Muscle of leg (tissue), 11 donors: ENCODE data around the gene RPL31. TPM values are rescaled to one million over a fixed set of nuclear protein-coding genes. Genes with fewer than 3 reads are reported as not detected.

Source experiments
- DNase-seq: peaks from one replicate; pipeline ENCODE4 v3.0.0; 2013
- H3K27ac ChIP-seq: one replicate; pipeline ENCODE4 v1.5.1; 2013; ENCODE audit warnings: mild to moderate bottlenecking, low read length, control low read depth
- H3K27me3 ChIP-seq: one replicate; pipeline ENCODE4 v1.6.1; 2013; ENCODE audit warnings: low read length; ENCODE audit not compliant: control insufficient read depth, insufficient read depth
- H3K36me3 ChIP-seq: one replicate; pipeline ENCODE4 v1.6.1; 2013; ENCODE audit warnings: low read length; ENCODE audit not compliant: control insufficient read depth, insufficient read depth
- H3K4me1 ChIP-seq: one replicate; pipeline ENCODE4 v1.6.1; 2013; ENCODE audit warnings: low read length; ENCODE audit not compliant: control insufficient read depth, insufficient read depth
- H3K4me3 ChIP-seq: one replicate; pipeline ENCODE4 v1.5.1; 2013; ENCODE audit warnings: low read length, control low read depth
- H3K9me3 ChIP-seq: replicated peaks from 2 replicates; pipeline ENCODE4 v1.6.1; 2013; ENCODE audit warnings: low read depth, low read length; ENCODE audit not compliant: control insufficient read depth
- WGBS: methylation state at CpG from one replicate; pipeline ENCODE4 v1.1.5; 2013; ENCODE audit warnings: missing lambda C conversion rate; ENCODE audit not compliant: insufficient coverage; 5-methylcytosine and 5-hydroxymethylcytosine counted together
- polyA plus RNA-seq, 8 donors: library from polyadenylated mRNA; unstranded; fragments of 120-200 nt; gene quantifications; one replicate each; pipeline versions ENCODE4 v1.2.1 to v1.2.3, GENCODE V29; 2013; ENCODE audit warnings: inconsistent platforms in 1 of 8, low replicate concordance in 1 of 8; ENCODE audit not compliant: insufficient read length in 8 of 8, insufficient read depth in 1 of 8
- total RNA-seq: library from RNA; stranded (reverse); fragments of 120-200 nt; gene quantifications from one replicate; pipeline ENCODE4 v1.2.4, GENCODE V29; 2013

Gene RPL31
- total and polyA plus RNA-seq, 9 donors, result 3,265 to 5,883 (median 3,883) TPM

- WGBS, result 92% methylated on average over 4 of the region's 8 CpGs
- Histone ChIP-seq H3K36me3 (no peaks in the 10 kb centered on the region), H3K9me3 (no peaks in the 10 kb centered on the region), H3K27ac (no peak overlapping the region), H3K4me1 (no peaks in the 10 kb centered on the region), H3K27me3 (no peaks in the 10 kb centered on the region), H3K4me3 (no peak overlapping the region)
- DNase-seq, result no peak
Measured at GRCh38 chr2:100988630-100989417, 13.3 kb upstream of the RPL31 start.

- Histone ChIP-seq H3K27me3 (no peaks in the 10 kb centered on the region), H3K27ac (no peak overlapping the region), H3K4me1 (no peaks in the 10 kb centered on the region), H3K9me3 (no peaks in the 10 kb centered on the region), H3K36me3 (no peaks in the 10 kb centered on the region), H3K4me3 (no peak overlapping the region)
- no peak for DNase-seq
- WGBS, result 94% methylated on average over 3 of the region's 3 CpGs
Measured at GRCh38 chr2:100989666-100990065, 12.4 kb upstream of the RPL31 start.

GRCh38 chr2:100990166-100990565 is 11.9 kb upstream of the RPL31 start:
- no peak overlapping the region for H3K4me3 ChIP-seq
- no peak overlapping the region for H3K27ac ChIP-seq
- H3K4me1 ChIP-seq, result no peaks in the 10 kb centered on the region
- 92% methylated on average over 9 of the region's 9 CpGs for WGBS
- H3K9me3 ChIP-seq, result no peaks in the 10 kb centered on the region
- DNase-seq, result no peak
- no peaks in the 10 kb centered on the region for H3K36me3 ChIP-seq
- no peaks in the 10 kb centered on the region for H3K27me3 ChIP-seq

GRCh38 chr2:100990650-100991403 is 11.3 kb upstream of the RPL31 start:
- WGBS, result 68% methylated on average over 22 of the region's 24 CpGs
- Histone ChIP-seq H3K27me3 (no peaks in the 10 kb centered on the region), H3K4me1 (no peaks in the 10 kb centered on the region), H3K4me3 (no peak overlapping the region), H3K9me3 (no peaks in the 10 kb centered on the region), H3K27ac (no peak overlapping the region), H3K36me3 (peaks cover 5% of the 10 kb centered on the region)
- DNase-seq, result no peak

GRCh38 chr2:100991404-100991773 is 10.7 kb upstream of the RPL31 start:
- DNase-seq, result no peak
- Histone ChIP-seq H3K36me3 (peaks cover 5% of the 10 kb centered on the region), H3K4me3 (no peak overlapping the region), H3K4me1 (no peaks in the 10 kb centered on the region), H3K27me3 (no peaks in the 10 kb centered on the region), H3K9me3 (no peaks in the 10 kb centered on the region), H3K27ac (no peak overlapping the region)
- 67% methylated on average over 1 of the region's 5 CpGs for WGBS

- no CpG with 5 or more reads among the region's 6 CpGs for WGBS
- no peak for DNase-seq
- no peaks in the 10 kb centered on the region for H3K4me1 ChIP-seq
- H3K36me3 ChIP-seq, result peaks cover 5% of the 10 kb centered on the region
- H3K27ac ChIP-seq, result no peak overlapping the region
- H3K4me3 ChIP-seq, result no peak overlapping the region
- H3K9me3 ChIP-seq, result no peaks in the 10 kb centered on the region
- H3K27me3 ChIP-seq, result no peaks in the 10 kb centered on the region
Measured at GRCh38 chr2:100992262-100992661, 9.8 kb upstream of the RPL31 start.

- DNase-seq, result no peak
- H3K4me1 ChIP-seq, result no peaks in the 10 kb centered on the region
- peaks cover 5% of the 10 kb centered on the region for H3K36me3 ChIP-seq
- WGBS, result 88% methylated on average over 12 of the region's 17 CpGs
- no peak overlapping the region for H3K27ac ChIP-seq
- no peaks in the 10 kb centered on the region for H3K9me3 ChIP-seq
- H3K4me3 ChIP-seq, result no peak overlapping the region
- H3K27me3 ChIP-seq, result no peaks in the 10 kb centered on the region
Measured at GRCh38 chr2:100993294-100993693, 8.8 kb upstream of the RPL31 start.

- H3K36me3 ChIP-seq, result peaks cover 5% of the 10 kb centered on the region
- WGBS, result 91% methylated on average over 8 of the region's 28 CpGs
Measured at GRCh38 chr2:100995309-100996075, 6.6 kb upstream of the RPL31 start.

GRCh38 chr2:100997509-100998234 is 4.4 kb upstream of the RPL31 start:
- WGBS, result no CpG with 5 or more reads among the region's 5 CpGs
- Histone ChIP-seq H3K4me1 (peaks cover 5% of the 10 kb centered on the region), H3K4me3 (no peak overlapping the region), H3K27me3 (no peaks in the 10 kb centered on the region), H3K36me3 (peaks cover 5% of the 10 kb centered on the region), H3K27ac (no peak overlapping the region), H3K9me3 (no peaks in the 10 kb centered on the region)
- DNase-seq, result no peak

More at GRCh38 chr2:100995309-100996075, 6.6 kb upstream of the RPL31 start:
- Histone ChIP-seq H3K27me3 (no peaks in the 10 kb centered on the region), H3K4me3 (no peak overlapping the region), H3K9me3 (no peaks in the 10 kb centered on the region), H3K4me1 (no peaks in the 10 kb centered on the region), H3K27ac (no peak overlapping the region)
- no peak for DNase-seq
